Measurements from ENCODE around the gene TEKT1.

- TF ChIP-seq, protein P1, sequence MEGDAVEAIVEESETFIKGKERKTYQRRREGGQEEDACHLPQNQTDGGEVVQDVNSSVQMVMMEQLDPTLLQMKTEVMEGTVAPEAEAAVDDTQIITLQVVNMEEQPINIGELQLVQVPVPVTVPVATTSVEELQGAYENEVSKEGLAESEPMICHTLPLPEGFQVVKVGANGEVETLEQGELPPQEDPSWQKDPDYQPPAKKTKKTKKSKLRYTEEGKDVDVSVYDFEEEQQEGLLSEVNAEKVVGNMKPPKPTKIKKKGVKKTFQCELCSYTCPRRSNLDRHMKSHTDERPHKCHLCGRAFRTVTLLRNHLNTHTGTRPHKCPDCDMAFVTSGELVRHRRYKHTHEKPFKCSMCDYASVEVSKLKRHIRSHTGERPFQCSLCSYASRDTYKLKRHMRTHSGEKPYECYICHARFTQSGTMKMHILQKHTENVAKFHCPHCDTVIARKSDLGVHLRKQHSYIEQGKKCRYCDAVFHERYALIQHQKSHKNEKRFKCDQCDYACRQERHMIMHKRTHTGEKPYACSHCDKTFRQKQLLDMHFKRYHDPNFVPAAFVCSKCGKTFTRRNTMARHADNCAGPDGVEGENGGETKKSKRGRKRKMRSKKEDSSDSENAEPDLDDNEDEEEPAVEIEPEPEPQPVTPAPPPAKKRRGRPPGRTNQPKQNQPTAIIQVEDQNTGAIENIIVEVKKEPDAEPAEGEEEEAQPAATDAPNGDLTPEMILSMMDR (IDR thresholded peaks at IDR 0.05): no peak
- no peak for TF ChIP-seq POLR2A (IDR thresholded peaks at IDR 0.05)
Observed at GRCh38 chr17:6761779-6762178, 69.8 kb downstream of the TEKT1 start.

Data from lower leg skin (tissue), 3 donors.